Nucleus accumbens (tissue), 56 donors: ENCODE measurements around the gene OR2T12.
A peak's percentile ranks its signal among the peaks of the same experiment; 100 is the strongest.
"Not testable (repeated sequence)": the region's sequence is repeated elsewhere in the genome, so short reads cannot be mapped to it uniquely, and the experiment has no call there.

Experiments
- DNase-seq, 56 donors: peaks; one replicate each; lab custom pipeline; 2025; lab: John Stamatoyannopoulos, UW

The OR2T12 gene

GRCh38 chr1:248303324-248303723 lies at the start of gene OR2T12:
OR2T12 (minus strand) TSS chr1:248303424; CDS start chr1:248295578, 7,846 bp downstream.
- DNase-seq, result no peak

GRCh38 chr1:248348475-248348874 lies 45.3 kb upstream of the OR2T12 start, which contains the start of gene OR14C36:
OR14C36 (plus strand) TSS chr1:248348775; CDS start chr1:248348775, 0 bp downstream.
- no peak for DNase-seq

GRCh38 chr1:248343451-248343850 lies 40.2 kb upstream of the OR2T12 start:
- DNase-seq, result no peak

- DNase-seq, result no peak
These were observed 21.2 kb upstream of the OR2T12 start, which contains the start of gene OR2M7 for GRCh38 chr1:248324468-248324867. OR2M7 (minus strand) TSS chr1:248324568; CDS start chr1:248324568, 0 bp downstream.

GRCh38 chr1:248316796-248317195 lies 13.6 kb upstream of the OR2T12 start:
- no peak for DNase-seq

GRCh38 chr1:248306740-248307139 lies 3.5 kb upstream of the OR2T12 start:
- not testable (repeated sequence) for DNase-seq

GRCh38 chr1:248306103-248306502 lies 2.9 kb upstream of the OR2T12 start:
- no peak for DNase-seq

- not testable (repeated sequence) for DNase-seq
These were observed 2.4 kb upstream of the OR2T12 start for GRCh38 chr1:248305672-248306071.

GRCh38 chr1:248288391-248288790 lies 14.8 kb downstream of the OR2T12 start:
- no peak for DNase-seq

GRCh38 chr1:248277876-248278275 lies 25.3 kb downstream of the OR2T12 start, which contains the start of gene OR2T33:
OR2T33 (minus strand) TSS chr1:248277976; CDS start chr1:248273814, 4,162 bp downstream.
- DNase-seq, result no peak

- not testable (repeated sequence) for DNase-seq
These were observed 30.0 kb downstream of the OR2T12 start for GRCh38 chr1:248273225-248273624.

GRCh38 chr1:248268178-248268577 lies 35.0 kb downstream of the OR2T12 start:
- no peak for DNase-seq

- DNase-seq, result not testable (repeated sequence)
These were observed 43.9 kb downstream of the OR2T12 start for GRCh38 chr1:248259309-248259708.

- DNase-seq, result peak in 32 of 56 donors; percentile 2 to 47 (median 17)
These were observed 60.0 kb downstream of the OR2T12 start for GRCh38 chr1:248243204-248243603.
